Activated CD4-positive, alpha-beta T cell treated with anti-CD3 and anti-CD28 coated beads, Interleukin-2, Interleukin-6, amounts not matched to agents 100 ng/mL and 50 ng/mL, durations not matched to agents 16 hours and 8 hours (primary cell): ENCODE results near the gene SMG7.

ENCODE experiments used
- DNase-seq: peaks from one replicate; pipeline ENCODE4 v3.0.0-alpha.2; 2020

The SMG7 gene

GRCh38 chr1:183569141-183569540 lies 96.8 kb downstream of the SMG7 start:
- peak; percentile 28 for DNase-seq

GRCh38 chr1:183569801-183570200 lies 97.5 kb downstream of the SMG7 start:
- DNase-seq = no peak

GRCh38 chr1:183570451-183570850 lies 98.2 kb downstream of the SMG7 start:
- no peak for DNase-seq

- no peak for DNase-seq
Observed at GRCh38 chr1:183571678-183572268, 99.5 kb downstream of the SMG7 start.

GRCh38 chr1:183572721-183573120 lies 100.4 kb downstream of the SMG7 start:
- no peak for DNase-seq

- no peak for DNase-seq
Observed at GRCh38 chr1:183575606-183576005, 103.3 kb downstream of the SMG7 start.

- no peak for DNase-seq
Observed at GRCh38 chr1:183576537-183576936, 104.2 kb downstream of the SMG7 start.

- DNase-seq = no peak
Observed at GRCh38 chr1:183577897-183578465, 105.7 kb downstream of the SMG7 start.

GRCh38 chr1:183578856-183579255 lies 106.6 kb downstream of the SMG7 start:
- no peak for DNase-seq

GRCh38 chr1:183580281-183580682 lies 108.0 kb downstream of the SMG7 start:
- DNase-seq = peak; percentile 29

GRCh38 chr1:183582021-183582713 lies 109.9 kb downstream of the SMG7 start:
- DNase-seq = no peak

- no peak for DNase-seq
Observed at GRCh38 chr1:183583466-183583865, 111.2 kb downstream of the SMG7 start.

GRCh38 chr1:183584147-183584546 lies 111.8 kb downstream of the SMG7 start:
- no peak for DNase-seq

GRCh38 chr1:183585038-183585437 lies 112.7 kb downstream of the SMG7 start:
- no peak for DNase-seq

GRCh38 chr1:183586455-183586854 lies 114.2 kb downstream of the SMG7 start:
- DNase-seq = no peak

- no peak for DNase-seq
Observed at GRCh38 chr1:183586926-183587325, 114.6 kb downstream of the SMG7 start.

GRCh38 chr1:183588827-183589226 lies 116.5 kb downstream of the SMG7 start:
- no peak for DNase-seq

- no peak for DNase-seq
Observed at GRCh38 chr1:183589384-183589783, 117.1 kb downstream of the SMG7 start.

GRCh38 chr1:183589874-183590243 lies 117.6 kb downstream of the SMG7 start:
- DNase-seq = no peak

GRCh38 chr1:183590244-183591191 lies 118.2 kb downstream of the SMG7 start, which contains the start of gene NCF2:
NCF2 (minus strand) TSS chr1:183590459; CDS start chr1:183590329, 130 bp downstream.
- DNase-seq = peak; percentile 88

- DNase-seq = no peak
Observed at GRCh38 chr1:183592733-183593132, 120.4 kb downstream of the SMG7 start.

GRCh38 chr1:183593356-183593755 lies 121.1 kb downstream of the SMG7 start:
- no peak for DNase-seq

GRCh38 chr1:183595537-183595936 lies 123.2 kb downstream of the SMG7 start:
- DNase-seq = no peak
